Stimulated activated naive CD8-positive, alpha-beta T cell treated with anti-CD3 and anti-CD28 coated beads, Interleukin-15, Interleukin-2, amounts not matched to agents 100 U/mL and 50 U/mL, for 24 hours (primary cell): Measurements from ENCODE around the gene SLC22A13.
"Not testable (repeated sequence)": the region's sequence is repeated elsewhere in the genome, so short reads cannot be mapped to it uniquely, and the experiment has no call there.

ENCODE experiments used
- ATAC-seq: fragments of 150-1000 bp; cut with Tn5 transposase; one replicate; pipeline ENCODE4 v1.10.0; 2021
- DNase-seq: peaks from one replicate; pipeline ENCODE4 v3.0.0; 2021

Gene SLC22A13

DNA sequence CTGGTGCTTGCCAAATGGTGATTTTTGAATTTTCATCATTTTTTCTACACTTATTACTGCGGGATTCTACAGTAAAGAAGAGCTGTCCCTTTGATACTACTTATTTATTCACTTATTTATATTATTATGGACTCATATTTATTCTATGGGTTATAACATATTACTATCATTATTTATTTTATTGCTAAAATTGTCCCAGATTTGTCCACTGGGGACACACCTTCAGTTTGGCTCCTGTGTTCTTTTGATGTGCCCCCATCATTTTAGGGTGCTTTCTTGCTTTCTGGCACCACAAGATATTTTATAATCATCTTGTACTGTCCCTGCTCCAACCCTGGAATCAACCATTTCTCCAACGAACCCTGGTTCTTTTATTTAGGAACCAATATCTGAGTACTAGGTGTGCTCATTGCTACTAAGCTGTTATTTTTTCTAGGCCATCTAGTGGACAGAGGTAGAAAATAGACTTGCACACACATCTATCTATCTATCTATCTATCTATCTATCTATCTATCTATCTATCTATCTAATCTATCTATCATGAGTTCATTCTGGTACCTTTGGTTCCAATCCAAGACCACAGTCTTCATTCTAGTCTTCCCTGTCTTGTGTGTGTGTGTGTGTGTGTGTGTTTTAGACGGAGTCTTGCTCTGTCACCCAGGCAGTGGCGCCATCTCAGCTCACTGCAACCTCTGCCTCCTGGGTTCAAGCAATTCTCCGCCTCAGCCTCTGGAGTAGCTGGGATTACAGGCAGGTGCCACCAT is 32.5 kb downstream of the SLC22A13 start:
- DNase-seq (no peak), ATAC-seq (no peak)

DNA sequence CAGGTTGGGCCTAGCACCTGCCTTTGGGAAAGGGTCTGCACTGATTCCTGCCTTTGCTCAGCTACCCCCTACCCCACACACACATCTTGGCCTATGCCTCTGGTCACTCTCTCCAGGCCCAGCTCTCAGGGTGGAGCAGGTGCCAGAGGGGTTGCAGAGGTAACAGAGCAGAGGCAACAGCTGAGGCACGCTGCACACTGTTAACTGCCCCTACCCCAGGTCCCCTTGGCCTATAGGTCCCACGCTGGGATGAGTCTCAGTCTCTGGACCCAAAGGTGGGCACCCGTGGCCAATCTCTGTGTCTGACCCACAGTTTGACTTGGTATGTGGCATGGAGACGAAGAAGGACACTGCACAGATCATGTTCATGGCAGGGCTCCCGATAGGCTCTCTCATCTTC is 41.3 kb downstream of the SLC22A13 start:
- ATAC-seq: no peak
- DNase-seq: no peak

- ATAC-seq: no peak
Measured at GRCh38 chr3:38307599-38307998, 42.0 kb downstream of the SLC22A13 start.

GRCh38 chr3:38308456-38308855 is 42.8 kb downstream of the SLC22A13 start:
- DNase-seq (no peak), ATAC-seq (no peak)

More at GRCh38 chr3:38307599-38307998, 42.0 kb downstream of the SLC22A13 start:
- no peak for DNase-seq

- DNase-seq (no peak), ATAC-seq (no peak)
Measured at GRCh38 chr3:38311476-38311875, 45.9 kb downstream of the SLC22A13 start.

DNA sequence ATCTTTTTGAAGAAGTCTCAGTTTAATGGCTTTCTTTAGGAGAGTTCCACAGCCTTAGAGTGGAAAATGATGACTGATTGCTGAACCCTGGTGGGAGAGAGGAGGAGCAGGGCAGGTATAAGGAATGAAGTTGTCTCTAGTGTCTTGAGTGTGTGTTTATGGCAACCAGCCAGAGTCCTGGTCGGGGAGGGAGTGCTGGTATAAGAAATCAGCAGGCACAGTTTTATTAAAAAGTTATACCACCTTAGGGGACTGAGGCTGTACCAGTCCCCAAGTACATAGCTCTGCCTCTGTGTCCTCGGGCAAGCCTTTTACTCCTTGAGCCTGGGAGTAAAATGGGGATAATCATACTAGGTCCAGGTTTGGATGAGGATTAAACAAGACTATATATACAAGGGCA is 46.3 kb downstream of the SLC22A13 start:
- DNase-seq (no peak), ATAC-seq (no peak)

DNA sequence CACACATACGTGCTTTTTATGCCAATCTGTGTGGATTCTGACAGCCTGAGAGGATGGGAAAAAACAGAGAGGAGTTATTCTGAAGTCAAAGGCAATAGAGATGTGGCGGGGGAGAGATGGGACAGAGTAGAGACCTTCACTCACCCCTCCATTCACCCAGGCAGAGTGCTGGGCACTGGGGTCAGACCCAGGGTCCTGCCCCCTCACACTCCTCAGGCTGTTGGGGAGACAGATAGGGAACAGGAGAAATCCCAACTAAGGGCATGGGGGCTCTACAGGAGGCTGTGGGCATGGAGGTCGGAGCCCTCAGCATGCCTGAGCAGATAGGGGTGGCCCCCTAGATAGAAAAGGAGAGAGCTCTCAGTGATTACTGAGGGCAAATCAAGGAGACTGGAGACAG is 46.7 kb downstream of the SLC22A13 start:
- no peak for DNase-seq
- no peak for ATAC-seq

DNA sequence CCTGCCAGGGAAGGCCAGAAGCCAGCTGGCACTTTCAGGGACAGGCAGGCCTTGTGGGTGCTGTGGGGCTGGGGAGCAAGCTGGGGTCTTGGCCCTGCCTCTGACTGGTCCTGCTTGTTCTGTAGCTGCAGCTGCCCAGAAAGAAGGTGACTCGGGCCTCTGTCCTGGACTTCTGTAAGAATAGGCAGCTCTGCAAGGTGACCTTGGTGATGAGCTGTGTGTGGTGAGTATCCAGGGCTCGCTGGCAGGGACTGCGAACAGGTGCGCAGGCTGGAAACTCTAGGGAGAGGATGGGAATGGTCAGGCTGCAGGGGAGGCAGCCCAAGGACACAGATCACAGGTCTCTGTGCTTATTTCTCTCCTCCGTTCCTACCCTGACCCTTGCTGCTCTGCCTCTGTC is 47.7 kb downstream of the SLC22A13 start:
- DNase-seq: no peak
- ATAC-seq: no peak

DNA sequence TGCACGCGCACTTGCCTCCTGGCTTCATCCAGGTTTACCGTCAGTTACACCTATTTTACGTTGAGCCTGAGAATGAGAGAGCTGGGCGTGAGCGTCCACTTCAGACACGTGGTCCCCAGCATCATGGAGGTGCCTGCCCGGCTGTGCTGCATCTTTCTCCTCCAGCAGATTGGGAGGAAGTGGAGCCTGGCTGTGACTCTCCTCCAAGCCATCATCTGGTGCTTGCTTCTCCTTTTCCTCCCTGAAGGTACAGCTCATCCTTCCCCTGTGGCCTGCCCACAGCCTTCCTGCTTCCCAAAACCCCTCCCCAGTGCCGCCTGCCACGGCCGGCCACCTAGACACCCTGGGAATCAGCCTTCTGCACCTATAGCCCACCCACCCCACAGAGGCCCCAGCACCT is 48.1 kb downstream of the SLC22A13 start:
- no peak for DNase-seq
- ATAC-seq: no peak

- no peak for DNase-seq
- ATAC-seq: no peak
Measured at GRCh38 chr3:38314112-38314763, 48.6 kb downstream of the SLC22A13 start.

DNA sequence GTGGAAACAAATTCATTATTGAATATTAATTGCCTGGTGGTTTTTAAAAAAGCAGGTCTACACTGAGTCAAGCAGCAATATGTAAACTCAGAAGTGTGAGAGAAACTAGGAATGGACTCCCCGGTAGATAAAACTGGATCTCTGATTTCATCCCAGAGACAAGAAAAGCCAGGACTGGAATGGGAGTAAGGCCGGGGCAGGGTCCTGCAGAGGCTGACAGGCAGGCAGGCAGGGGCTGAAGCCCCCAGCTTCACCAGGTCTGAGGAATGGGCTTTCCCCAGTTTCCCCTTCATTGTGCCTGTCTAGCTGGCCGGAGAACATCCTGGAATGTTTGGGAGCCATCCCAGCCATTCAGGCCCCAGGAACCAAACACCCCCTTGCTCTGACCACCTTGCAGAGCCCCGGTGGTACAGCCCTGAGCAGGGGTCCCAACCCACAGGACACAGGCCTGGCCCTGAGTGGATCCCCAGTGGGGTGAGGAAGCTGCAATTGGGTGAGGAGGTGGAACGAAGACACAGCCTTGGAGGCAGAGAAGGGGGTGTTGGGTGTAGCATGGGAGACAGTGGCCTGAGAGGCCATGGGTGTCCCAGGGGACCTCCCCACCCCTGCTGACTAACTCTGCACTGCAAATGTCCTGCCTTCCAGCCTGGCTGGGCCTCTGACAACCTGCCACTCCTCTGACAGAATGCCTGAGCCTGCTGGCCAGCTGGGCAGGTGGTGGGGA is 49.3 kb downstream of the SLC22A13 start:
- DNase-seq (no peak), ATAC-seq (no peak)

- ATAC-seq: no peak
- no peak for DNase-seq
Measured at GRCh38 chr3:38315488-38316230, 50.0 kb downstream of the SLC22A13 start.

DNA sequence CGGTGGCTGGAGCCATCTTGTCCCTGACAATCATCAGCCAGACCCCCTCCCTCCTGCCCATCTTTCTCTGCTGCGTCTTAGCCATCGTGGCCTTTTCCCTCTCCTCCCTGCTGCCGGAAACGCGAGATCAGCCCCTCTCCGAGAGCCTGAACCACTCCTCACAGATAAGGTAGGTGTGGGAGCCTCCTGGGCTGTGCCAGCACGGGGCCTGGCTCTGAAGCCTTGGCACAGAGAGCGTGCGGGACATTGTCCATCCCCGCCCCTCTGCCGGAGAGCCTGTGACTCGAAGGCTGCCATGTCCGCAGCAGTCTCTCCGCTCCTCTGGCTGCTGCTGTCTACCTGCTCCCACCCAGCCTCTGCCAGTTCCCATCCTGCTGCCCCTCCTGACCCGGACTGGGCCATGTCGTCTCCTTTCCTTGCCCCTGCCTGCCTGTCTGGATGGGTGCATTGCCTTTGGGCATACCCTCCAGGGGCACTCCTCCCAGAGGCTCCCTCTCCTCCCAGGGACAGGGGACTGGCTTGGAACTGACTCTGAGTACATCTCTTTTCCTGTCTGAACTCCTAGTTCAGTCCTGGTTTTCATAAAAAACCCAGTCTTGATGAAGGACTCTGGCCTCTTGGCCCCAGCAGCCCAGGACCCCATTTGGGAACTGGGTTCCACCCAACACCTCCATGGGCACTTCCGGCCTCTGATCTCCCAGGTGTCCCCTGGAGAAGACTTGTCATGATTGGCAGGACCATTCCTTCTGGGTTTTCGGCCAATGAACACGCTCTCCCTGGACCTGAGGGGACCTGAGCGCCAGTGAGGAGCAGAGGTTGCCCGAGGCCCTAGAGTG is 51.0 kb downstream of the SLC22A13 start:
- no peak for DNase-seq
- no peak for ATAC-seq

GRCh38 chr3:38317192-38317759 is 51.7 kb downstream of the SLC22A13 start:
- no peak for DNase-seq
- no peak for ATAC-seq

- DNase-seq (no peak), ATAC-seq (no peak)
Measured at GRCh38 chr3:38318766-38319671, 53.4 kb downstream of the SLC22A13 start.

DNA sequence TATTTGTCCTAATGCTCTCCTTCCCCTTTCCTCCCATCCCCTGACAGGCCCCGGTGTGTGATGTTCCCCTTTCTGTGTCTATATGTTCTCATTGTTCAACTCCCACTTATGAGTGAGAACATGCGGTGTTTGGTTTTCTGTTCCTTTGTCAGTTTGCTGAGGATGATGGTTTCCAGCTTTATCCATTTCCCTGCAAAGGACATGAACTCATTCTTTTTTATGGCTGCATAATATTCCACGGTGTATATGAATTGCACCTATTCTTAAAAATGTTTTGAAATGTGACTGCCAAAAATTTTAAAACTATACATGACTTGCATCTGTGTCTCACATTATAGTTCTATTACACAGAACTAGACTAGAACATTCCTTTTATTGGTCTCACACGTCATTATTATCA is 55.0 kb downstream of the SLC22A13 start:
- not testable (repeated sequence) for ATAC-seq

DNA sequence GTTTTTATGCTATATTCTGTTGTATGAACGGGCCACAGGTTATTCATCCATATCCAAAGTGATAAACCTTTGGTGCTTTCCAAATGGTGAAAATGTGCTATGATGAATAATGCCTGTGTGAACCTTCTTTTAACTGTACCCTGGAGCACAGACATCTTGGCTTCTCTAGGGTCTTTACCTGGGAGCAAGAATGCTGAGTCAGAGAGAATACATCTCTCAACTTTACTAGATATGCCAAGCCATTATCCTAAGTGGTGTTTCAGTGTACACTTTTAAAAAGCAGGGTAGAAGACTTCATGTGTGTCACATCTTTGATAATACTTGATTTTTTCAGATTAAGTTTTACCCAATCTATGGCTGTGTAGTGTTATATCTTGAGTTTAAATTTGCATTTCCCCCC is 57.4 kb downstream of the SLC22A13 start:
- no peak for DNase-seq
- no peak for ATAC-seq

More for the DNA sequence above, 55.0 kb downstream of the SLC22A13 start:
- DNase-seq: not testable (repeated sequence)

- DNase-seq (no peak), ATAC-seq (no peak)
Measured at GRCh38 chr3:38325256-38325655, 59.6 kb downstream of the SLC22A13 start.

DNA sequence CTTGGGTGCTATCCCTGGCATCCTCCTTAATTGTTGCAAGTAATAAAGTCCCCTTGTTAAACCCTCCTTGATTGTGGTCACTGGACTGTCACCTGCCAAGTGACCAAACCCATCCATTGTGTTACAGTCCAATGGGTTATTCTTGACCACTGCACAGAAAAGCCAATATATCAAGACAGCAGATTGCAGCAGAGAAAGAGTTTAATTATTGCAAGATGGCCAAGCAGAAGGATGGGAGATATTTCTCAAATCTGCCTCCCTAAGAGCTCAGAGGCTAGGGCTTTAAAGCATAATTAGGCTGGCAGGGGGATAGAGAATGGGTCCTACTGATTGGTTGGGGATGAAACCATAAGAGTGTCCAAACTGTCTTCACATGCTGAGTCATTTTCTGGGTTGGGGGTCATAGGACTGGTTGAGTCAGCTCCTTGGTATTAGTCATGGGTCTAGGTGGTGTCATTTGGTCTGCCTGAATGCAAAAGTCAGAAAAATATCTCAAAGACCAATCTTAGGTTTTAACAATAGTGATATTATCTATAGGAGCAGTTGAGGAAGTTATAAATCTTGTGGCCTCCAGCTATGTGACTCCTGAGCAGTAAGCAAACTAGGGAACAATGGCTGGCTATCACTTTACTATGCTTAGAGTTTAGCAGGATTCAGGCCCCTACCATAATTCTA is 61.9 kb downstream of the SLC22A13 start:
- no peak for DNase-seq
- ATAC-seq: peak; percentile 81
